PFSK-1 (cell line): Measurements from ENCODE around the gene ERC1.

Experiments
- FOXP2 ChIP-seq: optimal IDR thresholded peaks from 2 replicates; pipeline ENCODE3; 2011; ENCODE audit warnings: borderline replicate concordance, control low read depth, inconsistent platforms; ENCODE audit not compliant: insufficient read depth; ENCODE audit errors: extremely low read length, extremely low read depth
- POLR2AphosphoS5 ChIP-seq: IDR thresholded peaks from 2 replicates; pipeline ENCODE4 v1.6.1; 2012; ENCODE audit warnings: low read depth, mild to moderate bottlenecking, control low read depth, low read length, moderate library complexity
- SIN3A ChIP-seq: IDR thresholded peaks from 2 replicates; pipeline ENCODE4 v1.6.1; 2012; ENCODE audit warnings: mild to moderate bottlenecking, low read length, moderate library complexity, borderline replicate concordance; ENCODE audit not compliant: insufficient read depth
- TAF1 ChIP-seq: IDR thresholded peaks from 2 replicates; pipeline ENCODE4 v1.6.1; 2012; ENCODE audit warnings: low read length, control low read depth, borderline replicate concordance; ENCODE audit not compliant: insufficient read depth
- TF ChIP-seq, protein P1 (sequence below), 2 experiments: IDR thresholded peaks; 2 replicates each; pipeline versions ENCODE4 v1.6.1 to v1.8.0; 2011 to 2012; ENCODE audit warnings: low read depth in 2 of 2, low read length in 2 of 2, control low read depth in 1 of 2, inconsistent platforms in 1 of 2, mild to moderate bottlenecking in 1 of 2, moderate library complexity in 1 of 2; ENCODE audit not compliant: insufficient read depth in 1 of 2

The ERC1 gene

DNA sequence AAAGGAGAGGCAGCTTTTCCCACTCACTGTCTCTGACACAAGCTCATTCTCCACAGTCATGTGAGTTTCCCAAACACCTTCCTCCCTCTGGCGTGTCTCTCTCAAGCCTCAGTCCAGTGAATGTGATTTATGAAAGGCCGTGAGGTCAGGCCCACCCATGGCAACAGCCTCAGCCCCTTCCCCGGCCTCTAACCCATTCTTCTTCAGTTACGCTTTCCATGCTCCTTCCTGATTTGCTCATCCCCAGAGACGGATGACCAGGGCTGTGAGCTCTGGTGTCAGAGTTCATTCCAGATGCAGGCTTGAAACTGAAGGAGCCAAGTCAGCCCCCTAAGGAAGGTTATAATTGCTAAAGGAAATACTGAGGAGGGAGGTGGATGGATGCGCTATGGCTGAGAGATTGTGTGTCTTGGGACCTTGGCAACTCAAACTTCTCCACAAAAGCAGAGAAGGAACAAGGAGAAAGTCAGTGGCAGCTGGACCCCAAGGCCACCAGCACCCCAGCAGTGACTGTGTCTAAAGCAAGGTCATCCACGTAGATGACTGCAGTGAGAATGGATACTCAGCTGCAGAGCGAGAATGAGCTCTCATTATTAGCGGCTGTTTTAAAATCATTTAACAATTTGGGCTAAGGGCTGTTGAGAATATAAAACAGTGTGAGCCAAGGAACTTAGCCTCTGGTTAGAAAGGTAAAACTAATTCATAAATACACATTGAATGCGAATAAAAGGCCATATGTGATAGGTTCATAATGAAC lies 519.2 kb downstream of the ERC1 start:
- no peak for TF ChIP-seq SIN3A
- no peak for TF ChIP-seq POLR2AphosphoS5
- no peak for TF ChIP-seq FOXP2
- no peak for TF ChIP-seq TAF1
- TF ChIP-seq, protein P1, sequence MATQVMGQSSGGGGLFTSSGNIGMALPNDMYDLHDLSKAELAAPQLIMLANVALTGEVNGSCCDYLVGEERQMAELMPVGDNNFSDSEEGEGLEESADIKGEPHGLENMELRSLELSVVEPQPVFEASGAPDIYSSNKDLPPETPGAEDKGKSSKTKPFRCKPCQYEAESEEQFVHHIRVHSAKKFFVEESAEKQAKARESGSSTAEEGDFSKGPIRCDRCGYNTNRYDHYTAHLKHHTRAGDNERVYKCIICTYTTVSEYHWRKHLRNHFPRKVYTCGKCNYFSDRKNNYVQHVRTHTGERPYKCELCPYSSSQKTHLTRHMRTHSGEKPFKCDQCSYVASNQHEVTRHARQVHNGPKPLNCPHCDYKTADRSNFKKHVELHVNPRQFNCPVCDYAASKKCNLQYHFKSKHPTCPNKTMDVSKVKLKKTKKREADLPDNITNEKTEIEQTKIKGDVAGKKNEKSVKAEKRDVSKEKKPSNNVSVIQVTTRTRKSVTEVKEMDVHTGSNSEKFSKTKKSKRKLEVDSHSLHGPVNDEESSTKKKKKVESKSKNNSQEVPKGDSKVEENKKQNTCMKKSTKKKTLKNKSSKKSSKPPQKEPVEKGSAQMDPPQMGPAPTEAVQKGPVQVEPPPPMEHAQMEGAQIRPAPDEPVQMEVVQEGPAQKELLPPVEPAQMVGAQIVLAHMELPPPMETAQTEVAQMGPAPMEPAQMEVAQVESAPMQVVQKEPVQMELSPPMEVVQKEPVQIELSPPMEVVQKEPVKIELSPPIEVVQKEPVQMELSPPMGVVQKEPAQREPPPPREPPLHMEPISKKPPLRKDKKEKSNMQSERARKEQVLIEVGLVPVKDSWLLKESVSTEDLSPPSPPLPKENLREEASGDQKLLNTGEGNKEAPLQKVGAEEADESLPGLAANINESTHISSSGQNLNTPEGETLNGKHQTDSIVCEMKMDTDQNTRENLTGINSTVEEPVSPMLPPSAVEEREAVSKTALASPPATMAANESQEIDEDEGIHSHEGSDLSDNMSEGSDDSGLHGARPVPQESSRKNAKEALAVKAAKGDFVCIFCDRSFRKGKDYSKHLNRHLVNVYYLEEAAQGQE (IDR thresholded peaks at IDR 0.05; ENCODE audit: insufficient read depth in 1 of 2, low read depth in 2 of 2, low read length in 2 of 2): no peak

DNA sequence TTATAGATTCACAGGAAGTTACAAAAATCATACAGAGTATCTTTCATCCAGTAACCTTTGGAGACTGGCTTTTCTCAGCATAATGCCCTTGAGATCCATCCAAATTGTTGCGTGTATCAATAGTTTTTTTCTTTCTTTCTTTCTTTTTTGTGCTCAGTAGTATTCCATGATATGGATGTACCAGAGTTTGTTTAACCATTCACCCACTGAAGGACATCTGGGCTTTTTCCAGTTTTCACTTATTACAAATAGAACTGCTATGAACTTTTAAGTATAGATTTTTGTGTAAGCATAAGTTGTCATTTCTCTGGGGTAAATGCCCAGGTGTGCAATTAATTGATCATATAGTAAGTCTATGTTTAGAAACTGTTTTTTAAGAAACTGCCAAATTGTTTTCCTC lies 524.0 kb downstream of the ERC1 start:
- TF ChIP-seq SIN3A: no peak
- no peak for TF ChIP-seq FOXP2
- TF ChIP-seq, protein P1 (IDR thresholded peaks at IDR 0.05; ENCODE audit: insufficient read depth in 1 of 2, low read depth in 2 of 2, low read length in 2 of 2): no peak
- no peak for TF ChIP-seq POLR2AphosphoS5
- TF ChIP-seq TAF1: no peak

DNA sequence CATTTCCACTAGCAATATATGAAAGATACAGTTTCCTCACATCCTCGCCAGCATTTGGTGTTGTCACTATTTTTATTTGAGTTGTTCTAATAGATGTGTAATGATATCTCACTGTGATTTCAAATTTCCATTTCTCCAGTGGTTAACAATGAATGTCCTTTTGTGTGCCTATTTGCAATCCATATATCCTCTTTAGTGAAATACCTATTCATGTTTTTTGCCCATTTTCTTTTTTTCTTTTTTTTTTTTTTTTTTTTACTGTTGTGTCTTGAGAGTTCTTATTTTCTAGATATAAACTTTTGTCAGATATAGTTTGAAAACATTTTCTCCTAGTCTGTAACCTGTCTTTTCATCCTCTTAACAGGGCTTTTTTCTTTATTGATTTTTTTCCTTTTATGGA lies 524.4 kb downstream of the ERC1 start:
- TF ChIP-seq TAF1: no peak
- TF ChIP-seq FOXP2: no peak
- TF ChIP-seq SIN3A: no peak
- TF ChIP-seq POLR2AphosphoS5: no peak
- TF ChIP-seq, protein P1 (IDR thresholded peaks at IDR 0.05; ENCODE audit: insufficient read depth in 1 of 2, low read depth in 2 of 2, low read length in 2 of 2): no peak

DNA sequence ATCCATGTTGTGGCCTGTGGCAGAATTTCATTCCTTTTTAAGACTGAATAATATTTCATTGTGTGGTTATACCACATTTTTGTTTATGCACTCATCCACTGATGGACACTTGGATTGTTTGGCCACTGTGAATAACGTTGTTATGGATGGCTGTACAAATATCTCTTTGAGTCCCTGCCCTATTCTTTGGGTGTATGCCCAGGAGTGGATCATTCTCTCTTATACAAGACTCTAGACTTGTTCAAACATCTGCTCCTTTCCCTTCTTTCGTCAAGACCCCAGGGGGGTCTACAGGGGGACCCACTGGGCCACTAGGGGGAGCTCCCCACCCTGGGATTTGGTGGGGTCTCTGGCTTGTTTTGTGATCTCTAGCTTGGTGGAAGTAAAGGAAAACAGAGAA lies 526.0 kb downstream of the ERC1 start:
- TF ChIP-seq, protein P1 (IDR thresholded peaks at IDR 0.05; ENCODE audit: insufficient read depth in 1 of 2, low read depth in 2 of 2, low read length in 2 of 2): no peak
- no peak for TF ChIP-seq FOXP2
- no peak for TF ChIP-seq TAF1
- TF ChIP-seq POLR2AphosphoS5: no peak
- TF ChIP-seq SIN3A: no peak
